NCI-H345 (cell line): ENCODE data around the gene RIOK2.
A peak's percentile ranks its signal among the peaks of the same experiment; 100 is the strongest.
"Not testable (repeated sequence)": the region's sequence is repeated elsewhere in the genome, so short reads cannot be mapped to it uniquely, and the experiment has no call there.

Experiments used
- DNase-seq: peaks from one replicate; lab custom pipeline; 2025; lab: John Stamatoyannopoulos, UW

Gene RIOK2

DNA sequence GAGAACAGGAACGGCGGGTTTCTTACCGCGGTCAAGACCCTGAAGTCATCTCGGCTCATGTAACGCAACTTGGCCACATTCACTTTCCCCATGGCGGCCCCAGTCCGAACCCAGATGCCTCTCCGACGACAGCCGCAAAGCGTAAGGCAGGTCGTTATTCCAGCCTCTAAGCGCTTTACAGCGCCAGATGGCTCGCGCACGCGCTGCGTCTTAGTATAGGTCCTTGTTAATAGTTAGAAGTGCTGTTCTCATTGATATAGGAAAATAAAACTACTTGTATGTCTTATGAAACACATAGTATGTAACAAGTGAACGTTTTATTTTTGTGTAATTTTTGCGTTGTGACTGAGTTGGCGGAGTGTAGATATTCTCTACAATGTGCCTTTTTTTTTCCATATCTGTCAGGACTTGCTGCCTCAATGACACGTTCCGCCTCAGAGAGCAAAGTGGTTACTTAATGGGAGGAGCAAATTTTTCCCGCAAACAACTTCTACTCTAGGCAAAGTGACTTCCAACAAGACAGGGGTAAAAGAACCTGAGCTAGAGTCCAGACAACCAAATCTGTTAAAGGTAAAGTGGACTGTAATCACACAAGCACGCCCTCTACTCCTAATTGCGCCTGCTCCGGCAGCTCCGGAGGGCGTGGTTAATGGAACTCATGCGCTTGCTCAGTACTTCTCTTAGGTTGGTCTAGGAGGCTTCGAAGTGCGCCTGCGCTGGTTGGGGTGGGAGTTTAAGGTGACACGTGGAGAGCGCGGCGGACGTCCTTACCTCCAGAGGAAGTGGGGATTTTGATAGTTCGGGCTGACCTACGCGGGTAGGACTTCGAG, at the start of gene RIOK2:
RIOK2 (minus strand) TSS at position 148 of the 830 bp plus-strand sequence; CDS start at position 92, 56 bp downstream.
- peak; percentile 96 for DNase-seq

DNA sequence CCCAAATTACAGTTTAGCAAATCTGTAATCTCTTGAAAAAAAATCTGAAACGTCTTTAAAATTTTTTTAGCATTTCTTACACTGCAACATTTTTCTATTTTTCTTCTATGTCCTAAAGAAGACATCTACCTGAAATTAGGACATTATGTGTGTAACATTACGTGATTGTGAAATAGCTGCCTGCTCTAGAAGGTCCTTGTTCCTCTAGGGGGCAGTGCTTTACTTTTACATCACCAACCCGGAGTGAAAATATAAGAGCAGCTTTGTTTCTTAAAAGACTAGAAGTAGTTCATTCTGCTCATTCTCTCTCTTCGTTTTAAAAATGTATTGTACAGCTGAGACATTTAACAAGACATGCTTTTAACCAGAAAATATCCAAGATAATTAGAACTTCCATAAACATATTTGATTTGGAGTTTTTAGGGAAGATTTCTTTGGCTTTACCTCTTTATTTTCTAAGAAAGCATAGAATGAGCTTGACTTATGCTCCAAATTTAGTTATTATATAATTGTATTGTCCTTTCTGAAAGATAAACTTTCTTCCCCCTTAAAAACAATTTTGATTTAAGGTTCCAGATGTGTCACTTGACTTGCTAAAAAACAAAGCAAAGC, 48.1 kb upstream of the RIOK2 start:
- peak; percentile 67 for DNase-seq

GRCh38 chr5:97229688-97230285, 46.7 kb upstream of the RIOK2 start:
- DNase-seq, result no peak

DNA sequence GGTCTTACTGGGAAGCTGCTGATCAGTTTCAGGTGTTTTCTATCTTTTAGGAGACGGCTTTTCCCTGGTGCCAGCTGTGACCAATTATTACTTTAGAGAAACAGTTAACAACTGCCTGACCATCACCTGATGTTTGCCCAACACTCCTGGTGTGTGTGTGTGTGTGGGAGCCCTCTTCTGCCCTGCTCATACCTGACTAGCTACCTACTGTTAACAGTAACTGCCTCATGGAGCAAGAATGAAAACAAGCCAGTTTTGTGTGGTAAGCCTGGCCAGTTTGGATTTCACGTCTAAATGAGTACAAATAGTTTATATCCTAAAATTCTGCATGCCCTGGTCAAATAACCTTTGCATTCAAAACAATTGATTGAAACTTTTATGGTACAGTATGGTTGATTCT, 46.1 kb upstream of the RIOK2 start:
- DNase-seq, result no peak

DNA sequence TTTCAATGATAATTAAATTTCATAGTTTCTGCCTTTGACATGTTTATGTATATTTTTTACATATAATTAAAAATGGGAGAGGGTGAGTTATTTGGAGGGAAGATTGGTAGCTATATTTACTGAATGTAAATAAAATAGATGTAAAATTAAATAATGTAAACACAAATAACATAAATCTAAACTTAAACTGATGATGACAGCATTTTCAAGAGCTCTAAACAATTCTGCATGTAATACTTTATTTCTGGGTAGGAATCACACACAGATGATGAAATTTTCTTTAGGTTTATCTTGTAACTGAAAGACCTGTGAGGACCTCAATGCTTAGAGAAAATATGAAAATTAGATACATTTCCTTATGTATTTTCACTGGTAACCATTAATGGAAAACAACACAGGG, 42.2 kb upstream of the RIOK2 start:
- no peak for DNase-seq

DNA sequence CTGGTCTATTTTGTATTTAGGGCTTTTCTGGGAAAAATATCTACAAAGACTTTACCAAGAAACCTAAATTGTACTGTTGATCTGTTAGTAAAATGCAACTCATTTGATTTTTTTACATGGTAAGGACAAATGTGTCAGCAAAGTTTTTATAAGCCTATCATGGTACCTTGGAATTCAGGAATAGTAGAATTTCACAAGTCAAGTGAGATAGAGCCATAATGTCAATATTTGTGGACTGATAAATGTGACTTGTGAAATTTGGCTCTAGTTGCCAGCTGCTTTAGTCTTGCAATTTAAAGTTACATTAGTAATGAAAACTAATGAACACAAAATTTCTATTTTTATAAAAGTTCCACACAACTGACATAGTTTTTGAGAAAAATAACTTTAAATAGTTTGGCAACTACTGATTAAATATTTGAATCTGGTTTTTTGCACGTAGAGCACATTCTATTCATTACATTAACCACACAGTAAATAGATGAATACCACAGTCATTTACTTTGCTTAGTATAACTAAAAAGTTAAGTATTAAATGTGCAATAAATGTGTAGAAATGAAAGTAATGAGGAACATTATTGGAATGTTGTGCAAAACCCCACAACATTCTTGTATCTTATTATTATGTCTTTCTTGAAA, 41.2 kb upstream of the RIOK2 start:
- DNase-seq, result no peak

GRCh38 chr5:97223596-97223995, 40.5 kb upstream of the RIOK2 start:
- DNase-seq, result no peak

DNA sequence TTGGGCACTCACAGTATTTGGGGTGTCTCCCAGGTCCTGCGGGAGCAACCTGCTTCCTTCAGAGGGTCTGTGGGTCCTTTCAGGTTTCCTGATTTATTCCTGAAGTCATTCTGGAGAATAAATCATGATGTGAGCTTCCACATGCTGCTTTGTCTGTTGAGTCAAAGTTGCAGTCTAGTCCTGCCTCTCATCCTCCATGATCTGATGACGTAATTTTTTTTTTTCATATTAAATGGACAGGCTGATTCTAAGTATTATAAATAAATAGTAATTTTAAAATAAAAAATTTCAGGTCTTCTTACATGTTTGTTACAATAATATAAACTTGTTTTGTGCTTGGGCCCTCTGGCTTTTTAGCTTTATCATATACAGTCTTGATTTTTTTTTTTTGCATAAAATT, 26.3 kb upstream of the RIOK2 start:
- no peak for DNase-seq

DNA sequence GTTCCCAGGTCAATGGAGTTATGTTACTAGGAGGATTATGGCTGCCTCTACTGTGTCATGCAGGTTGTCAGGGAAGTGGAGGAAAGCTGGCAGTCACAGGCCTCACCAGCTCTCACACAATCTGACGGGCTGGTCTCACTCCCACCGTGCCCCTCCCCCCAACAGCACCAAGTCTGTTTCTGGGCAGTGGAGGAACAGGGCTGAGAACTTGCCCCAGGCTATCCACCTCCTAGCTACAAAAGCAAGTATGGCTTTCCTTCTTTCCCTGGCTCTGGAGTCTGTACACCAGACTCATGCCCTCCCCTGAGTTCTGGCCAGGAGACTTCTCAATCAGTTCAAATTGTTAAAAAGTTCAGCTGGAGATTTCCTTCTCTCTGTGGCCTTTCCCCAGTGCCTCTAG, 25.7 kb upstream of the RIOK2 start:
- no peak for DNase-seq

DNA sequence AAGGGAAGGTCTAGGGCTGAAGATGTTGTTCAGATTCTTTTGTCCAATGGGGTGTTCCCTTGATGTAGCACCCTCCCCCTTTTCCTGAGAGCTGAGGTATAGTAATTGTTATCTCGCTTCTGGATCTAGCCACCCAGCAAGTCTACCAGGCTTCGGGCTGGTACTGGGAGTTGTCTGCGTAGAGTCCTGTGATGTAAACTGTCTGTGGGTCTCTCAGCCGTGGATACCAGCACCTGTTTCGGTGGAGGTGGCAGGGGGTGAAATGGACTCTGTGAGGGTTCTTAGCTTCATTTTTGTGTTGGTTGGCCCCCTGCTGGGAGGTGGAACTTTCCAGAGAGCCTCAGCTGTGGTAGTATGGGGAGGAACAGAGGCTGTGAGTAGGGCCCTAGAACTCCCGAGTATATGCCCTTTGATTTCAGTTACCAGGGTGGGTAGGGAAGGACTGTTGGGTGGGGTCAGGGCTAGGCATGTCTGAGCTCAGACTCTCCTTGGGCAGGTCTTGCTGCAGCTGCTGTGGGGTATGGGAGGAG, 25.2 kb upstream of the RIOK2 start:
- DNase-seq, result no peak

GRCh38 chr5:97194366-97194765, 11.3 kb upstream of the RIOK2 start:
- no peak for DNase-seq

- no peak for DNase-seq
These were observed 10.3 kb upstream of the RIOK2 start for GRCh38 chr5:97193355-97193688.

DNA sequence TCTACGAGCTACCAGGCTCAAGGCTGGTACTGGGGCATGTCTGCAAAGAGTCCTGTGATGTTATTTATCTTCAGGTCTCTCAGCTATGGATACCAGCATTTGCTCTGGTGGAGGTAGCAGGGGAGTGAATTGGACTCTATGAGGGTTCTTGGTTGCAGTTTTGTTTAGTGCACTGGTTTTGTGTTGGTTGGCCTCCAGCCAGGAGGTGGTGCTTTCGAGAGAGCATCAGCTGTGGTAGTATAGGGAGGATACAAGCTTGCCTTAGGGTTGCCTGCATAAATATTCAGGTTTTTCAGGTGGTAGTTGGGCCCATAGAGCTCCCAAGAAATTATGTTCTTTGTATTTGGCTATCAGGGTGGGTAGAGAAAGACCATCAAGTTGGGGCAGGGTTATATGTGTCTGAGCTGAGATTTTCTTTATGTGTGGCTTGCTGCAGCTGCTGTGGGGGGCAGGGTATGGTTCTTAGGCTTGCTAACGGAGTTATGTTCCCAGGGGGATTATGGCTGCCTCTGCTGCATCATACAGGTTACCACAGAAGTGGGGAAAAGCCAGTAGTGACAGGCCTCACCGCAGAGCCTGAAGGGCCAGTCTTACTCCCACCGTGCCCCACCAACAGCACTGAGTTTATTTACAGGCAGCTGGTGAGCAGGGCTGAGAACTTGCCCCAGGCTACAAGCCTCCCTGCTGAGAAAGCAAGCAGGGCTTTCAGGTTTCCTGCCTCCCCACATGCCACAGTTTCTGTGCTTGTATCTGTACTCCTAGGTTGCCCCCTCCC, 9.7 kb upstream of the RIOK2 start:
- DNase-seq, result peak; percentile 81

- no peak for DNase-seq
These were observed 8.8 kb upstream of the RIOK2 start for GRCh38 chr5:97191893-97192292.

GRCh38 chr5:97189523-97189922, 6.5 kb upstream of the RIOK2 start:
- DNase-seq, result not testable (repeated sequence)

GRCh38 chr5:97183930-97184213, 825 bp upstream of the RIOK2 start:
- no peak for DNase-seq

DNA sequence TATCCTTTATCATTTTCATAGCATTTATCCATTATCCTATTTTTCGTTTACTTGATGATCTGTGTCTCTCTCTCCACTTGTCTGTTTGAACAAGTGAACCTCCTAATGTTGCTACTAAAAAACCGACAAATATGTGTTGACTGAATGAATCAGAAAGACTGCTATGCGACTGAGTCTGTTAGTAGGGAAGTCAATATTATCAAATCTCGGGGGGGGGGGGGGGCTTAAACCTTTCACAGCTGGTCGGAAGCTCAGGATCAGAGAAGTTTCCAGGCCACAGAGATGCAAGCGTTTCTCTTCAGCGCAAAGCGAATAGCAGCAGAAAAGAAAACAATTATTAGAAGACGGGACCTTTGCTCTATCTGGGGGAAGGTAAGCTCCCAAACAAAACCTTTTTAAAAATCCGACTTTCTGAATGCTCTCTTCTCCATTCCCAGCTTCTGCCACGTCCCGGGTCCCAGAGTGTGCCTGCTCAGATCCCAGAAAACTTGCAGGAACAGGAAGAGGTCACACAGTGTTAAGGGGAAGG, 412 bp downstream of the RIOK2 start:
- DNase-seq, result no peak

DNA sequence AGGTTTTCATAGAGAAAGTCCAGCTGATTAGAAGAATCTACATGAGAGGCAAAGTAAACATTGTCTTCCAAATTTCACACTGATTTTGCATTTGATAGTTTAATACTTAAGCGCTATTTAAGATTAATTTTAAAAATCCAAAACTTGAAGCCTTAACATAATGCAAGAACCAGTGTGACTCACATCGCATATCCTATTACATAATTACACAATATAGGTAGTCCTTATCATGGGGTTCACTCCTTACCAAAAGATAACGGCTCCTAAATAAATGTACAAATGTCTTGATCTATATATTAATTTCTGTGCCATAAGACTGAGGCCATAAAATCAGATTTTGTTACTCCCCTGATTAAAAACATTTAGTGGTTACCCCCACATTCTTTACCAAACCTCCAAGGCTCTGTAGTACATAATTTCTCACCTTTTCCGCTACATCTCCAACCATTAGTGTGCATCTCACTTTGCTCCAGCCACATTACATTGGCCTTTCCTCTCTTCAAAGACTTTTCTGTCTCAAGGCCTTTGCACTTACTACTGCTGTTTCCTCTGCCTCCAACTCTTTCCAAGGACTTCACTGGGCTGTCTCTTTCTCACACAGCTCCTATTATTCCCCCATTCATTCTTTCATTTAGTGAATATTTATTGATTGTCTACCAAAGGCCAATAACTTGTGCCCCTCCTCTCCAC, 1.0 kb downstream of the RIOK2 start:
- no peak for DNase-seq

GRCh38 chr5:97179457-97179856, 3.6 kb downstream of the RIOK2 start:
- DNase-seq, result not testable (repeated sequence)

GRCh38 chr5:97172227-97172626, 10.8 kb downstream of the RIOK2 start:
- no peak for DNase-seq

- DNase-seq, result no peak
These were observed 11.3 kb downstream of the RIOK2 start for GRCh38 chr5:97171703-97172102.
